ENCODE data around the gene AURKA. TPM values are rescaled to one million over a fixed set of nuclear protein-coding genes. Genes with fewer than 3 reads are reported as not detected.

The AURKA gene
- total RNA-seq, 1 donor = 4.7 TPM

- Histone ChIP-seq H3K4me1 (ENCODE audit: insufficient read depth, low read length) (peaks cover 31% of the 10 kb centered on the region), H2AFZ (ENCODE audit: low read length) (peak overlapping the region; percentile 89), H3K4me2 (ENCODE audit: insufficient read depth, low read length) (peak overlapping the region; percentile 63), H3K4me3 (ENCODE audit: insufficient read depth, low read length) (peak overlapping the region; percentile 50), H4K20me1 (ENCODE audit: insufficient read depth, low read length) (no peaks in the 10 kb centered on the region), H3K9me3 (ENCODE audit: low read depth, low read length) (no peaks in the 10 kb centered on the region), H3K27ac (ENCODE audit: low read depth, low read length) (peak overlapping the region; percentile 19), H3K27me3 (ENCODE audit: insufficient read depth, low read length) (no peaks in the 10 kb centered on the region), H3K79me2 (ENCODE audit: insufficient read depth, low read length) (peaks cover 72% of the 10 kb centered on the region), H3K36me3 (ENCODE audit: insufficient read depth, low read length) (peaks cover 38% of the 10 kb centered on the region)
- TF ChIP-seq, protein P1, sequence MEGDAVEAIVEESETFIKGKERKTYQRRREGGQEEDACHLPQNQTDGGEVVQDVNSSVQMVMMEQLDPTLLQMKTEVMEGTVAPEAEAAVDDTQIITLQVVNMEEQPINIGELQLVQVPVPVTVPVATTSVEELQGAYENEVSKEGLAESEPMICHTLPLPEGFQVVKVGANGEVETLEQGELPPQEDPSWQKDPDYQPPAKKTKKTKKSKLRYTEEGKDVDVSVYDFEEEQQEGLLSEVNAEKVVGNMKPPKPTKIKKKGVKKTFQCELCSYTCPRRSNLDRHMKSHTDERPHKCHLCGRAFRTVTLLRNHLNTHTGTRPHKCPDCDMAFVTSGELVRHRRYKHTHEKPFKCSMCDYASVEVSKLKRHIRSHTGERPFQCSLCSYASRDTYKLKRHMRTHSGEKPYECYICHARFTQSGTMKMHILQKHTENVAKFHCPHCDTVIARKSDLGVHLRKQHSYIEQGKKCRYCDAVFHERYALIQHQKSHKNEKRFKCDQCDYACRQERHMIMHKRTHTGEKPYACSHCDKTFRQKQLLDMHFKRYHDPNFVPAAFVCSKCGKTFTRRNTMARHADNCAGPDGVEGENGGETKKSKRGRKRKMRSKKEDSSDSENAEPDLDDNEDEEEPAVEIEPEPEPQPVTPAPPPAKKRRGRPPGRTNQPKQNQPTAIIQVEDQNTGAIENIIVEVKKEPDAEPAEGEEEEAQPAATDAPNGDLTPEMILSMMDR (IDR thresholded peaks at IDR 0.05; ENCODE audit: extremely low read depth, low read depth, low read length) = no peak
- no peak for DNase-seq (ENCODE audit: insufficient read length, low spot score, missing footprints)
Observed at GRCh38 chr20:56383334-56383733, 8.7 kb downstream of the AURKA start.

DNA sequence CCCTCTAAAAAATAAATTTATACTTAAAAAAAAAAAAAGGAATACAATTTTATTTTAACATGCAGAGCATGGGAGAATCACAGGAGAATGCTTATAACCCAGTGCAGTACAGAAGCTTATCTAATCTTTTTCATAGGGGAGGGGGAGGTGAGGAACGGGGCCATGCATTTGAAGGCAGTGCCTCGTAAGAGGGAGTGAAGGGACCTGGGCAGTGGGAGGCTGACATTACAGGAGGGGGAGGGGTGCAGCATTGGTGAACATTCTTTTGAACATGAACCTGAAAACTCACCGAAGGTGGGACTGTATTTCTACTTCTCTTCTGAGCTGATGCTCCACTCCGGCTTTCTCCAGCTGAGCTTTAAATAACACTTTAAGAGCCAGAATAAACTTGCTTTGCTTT lies 9.3 kb downstream of the AURKA start:
- Histone ChIP-seq H3K27ac (ENCODE audit: low read depth, low read length) (no peak overlapping the region), H4K20me1 (ENCODE audit: insufficient read depth, low read length) (no peaks in the 10 kb centered on the region), H3K4me1 (ENCODE audit: insufficient read depth, low read length) (peaks cover 31% of the 10 kb centered on the region), H3K4me2 (ENCODE audit: insufficient read depth, low read length) (peak overlapping the region; percentile 63), H3K9me3 (ENCODE audit: low read depth, low read length) (no peaks in the 10 kb centered on the region), H3K27me3 (ENCODE audit: insufficient read depth, low read length) (no peaks in the 10 kb centered on the region), H3K36me3 (ENCODE audit: insufficient read depth, low read length) (peaks cover 39% of the 10 kb centered on the region), H2AFZ (ENCODE audit: low read length) (peak overlapping the region; percentile 89), H3K4me3 (ENCODE audit: insufficient read depth, low read length) (peak overlapping the region; percentile 50), H3K79me2 (ENCODE audit: insufficient read depth, low read length) (peaks cover 72% of the 10 kb centered on the region)
- no peak for DNase-seq (ENCODE audit: insufficient read length, low spot score, missing footprints)
- TF ChIP-seq, protein P1 (IDR thresholded peaks at IDR 0.05; ENCODE audit: extremely low read depth, low read depth, low read length) = no peak

DNA sequence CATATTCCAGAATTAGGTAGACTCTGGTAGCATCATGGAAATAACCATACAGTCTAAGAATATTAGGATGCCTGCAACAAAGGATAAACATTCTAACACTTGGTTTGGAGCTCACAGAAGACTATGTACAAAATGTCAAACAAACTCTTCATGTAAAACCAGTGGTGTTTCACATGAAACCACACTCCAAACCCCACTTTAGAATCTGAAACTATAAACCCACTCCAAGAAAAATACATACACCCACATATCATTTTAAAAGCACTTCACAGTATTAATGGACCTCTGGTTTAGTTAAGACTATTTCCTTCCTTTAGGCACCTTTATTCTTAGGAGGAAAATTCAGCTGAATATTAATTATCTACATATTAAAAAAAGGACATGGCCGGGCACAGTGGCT lies 10.5 kb downstream of the AURKA start:
- TF ChIP-seq, protein P1 (IDR thresholded peaks at IDR 0.05; ENCODE audit: extremely low read depth, low read depth, low read length) = no peak
- no peaks in the 10 kb centered on the region for H3K9me3 ChIP-seq (ENCODE audit: low read depth, low read length)
- H3K27ac ChIP-seq (ENCODE audit: low read depth, low read length) = peak overlapping the region; percentile 65
- no peak overlapping the region for H3K4me3 ChIP-seq (ENCODE audit: insufficient read depth, low read length)
- peaks cover 36% of the 10 kb centered on the region for H3K36me3 ChIP-seq (ENCODE audit: insufficient read depth, low read length)
- no peak overlapping the region for H3K4me2 ChIP-seq (ENCODE audit: insufficient read depth, low read length)
- H2AFZ ChIP-seq (ENCODE audit: low read length) = no peak overlapping the region
- H3K79me2 ChIP-seq (ENCODE audit: insufficient read depth, low read length) = peaks cover 78% of the 10 kb centered on the region
- DNase-seq (ENCODE audit: insufficient read length, low spot score, missing footprints) = no peak
- peaks cover 31% of the 10 kb centered on the region for H3K4me1 ChIP-seq (ENCODE audit: insufficient read depth, low read length)
- H4K20me1 ChIP-seq (ENCODE audit: insufficient read depth, low read length) = no peaks in the 10 kb centered on the region
- H3K27me3 ChIP-seq (ENCODE audit: insufficient read depth, low read length) = no peaks in the 10 kb centered on the region

DNA sequence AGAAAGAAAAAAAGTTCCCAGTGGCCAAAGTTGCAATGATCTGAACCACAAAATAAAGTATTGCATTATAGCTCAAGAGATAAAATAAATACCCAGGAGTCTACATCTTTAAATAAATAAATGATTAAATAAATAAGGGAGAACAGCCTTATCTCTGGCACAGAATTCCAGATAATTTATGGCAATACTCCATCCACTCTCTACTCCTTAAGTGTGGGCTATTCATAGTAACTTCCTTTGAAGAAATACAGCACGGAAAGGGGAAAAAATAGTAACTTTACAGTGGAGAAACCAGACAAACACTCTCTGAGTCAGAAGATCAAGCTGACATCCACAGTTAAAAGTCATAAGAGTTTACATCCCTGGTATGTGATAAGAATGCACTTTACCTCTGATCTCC lies 11.6 kb downstream of the AURKA start:
- no peaks in the 10 kb centered on the region for H3K27me3 ChIP-seq (ENCODE audit: insufficient read depth, low read length)
- no peaks in the 10 kb centered on the region for H4K20me1 ChIP-seq (ENCODE audit: insufficient read depth, low read length)
- H3K4me1 ChIP-seq (ENCODE audit: insufficient read depth, low read length) = peaks cover 31% of the 10 kb centered on the region
- no peaks in the 10 kb centered on the region for H3K9me3 ChIP-seq (ENCODE audit: low read depth, low read length)
- TF ChIP-seq, protein P1 (IDR thresholded peaks at IDR 0.05; ENCODE audit: extremely low read depth, low read depth, low read length) = no peak
- H2AFZ ChIP-seq (ENCODE audit: low read length) = no peak overlapping the region
- peak overlapping the region; percentile 65 for H3K27ac ChIP-seq (ENCODE audit: low read depth, low read length)
- H3K4me2 ChIP-seq (ENCODE audit: insufficient read depth, low read length) = peak overlapping the region; percentile 7
- peaks cover 79% of the 10 kb centered on the region for H3K79me2 ChIP-seq (ENCODE audit: insufficient read depth, low read length)
- peaks cover 29% of the 10 kb centered on the region for H3K36me3 ChIP-seq (ENCODE audit: insufficient read depth, low read length)
- H3K4me3 ChIP-seq (ENCODE audit: insufficient read depth, low read length) = no peak overlapping the region
- no peak for DNase-seq (ENCODE audit: insufficient read length, low spot score, missing footprints)

Data from osteoblast (primary cell).